Activated CD8-positive, alpha-beta memory T cell treated with anti-CD3 and anti-CD28 coated beads for 1 hour (primary cell): ENCODE data around the gene OAT.
"Not testable (repeated sequence)": the region's sequence is repeated elsewhere in the genome, so short reads cannot be mapped to it uniquely, and the experiment has no call there.

Experiments used
- DNase-seq, 2 donors: peaks; one replicate each; pipeline ENCODE4 v3.0.0-alpha.2; 2020; ENCODE audit warnings: low read depth in 1 of 2; ENCODE audit errors: extremely low read depth in 1 of 2

The OAT gene

DNA sequence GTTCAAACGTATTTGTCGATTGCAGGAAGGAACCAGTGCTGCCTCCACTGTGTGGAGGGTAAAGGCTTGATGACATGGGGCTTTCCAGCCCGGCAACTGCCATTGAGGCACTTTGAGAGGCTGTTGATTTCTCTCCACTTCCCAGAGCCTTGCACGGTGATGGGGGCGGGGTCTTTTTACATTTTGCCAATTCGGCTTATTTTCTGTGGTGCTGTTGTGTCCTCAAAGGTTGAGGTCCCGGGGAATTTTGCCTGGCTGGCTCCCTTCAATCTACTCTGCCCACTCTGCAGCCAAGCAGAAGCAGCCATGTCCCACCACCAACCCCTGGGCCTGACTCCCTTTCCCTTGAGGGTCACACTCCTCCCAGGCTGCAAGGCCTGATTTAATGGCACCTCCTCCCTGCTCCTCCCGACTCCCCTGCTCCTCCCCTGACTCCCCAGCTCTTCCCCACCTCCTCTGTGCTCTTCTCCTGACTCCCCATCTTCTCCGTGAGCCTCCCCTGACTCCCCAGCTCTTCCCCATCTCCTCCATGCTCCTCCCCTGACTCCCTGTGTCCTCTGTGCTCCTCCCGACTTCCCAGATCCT, 39.0 kb downstream of the OAT start:
- no peak for DNase-seq

GRCh38 chr10:124378881-124379471, 39.7 kb downstream of the OAT start:
- no peak for DNase-seq

DNA sequence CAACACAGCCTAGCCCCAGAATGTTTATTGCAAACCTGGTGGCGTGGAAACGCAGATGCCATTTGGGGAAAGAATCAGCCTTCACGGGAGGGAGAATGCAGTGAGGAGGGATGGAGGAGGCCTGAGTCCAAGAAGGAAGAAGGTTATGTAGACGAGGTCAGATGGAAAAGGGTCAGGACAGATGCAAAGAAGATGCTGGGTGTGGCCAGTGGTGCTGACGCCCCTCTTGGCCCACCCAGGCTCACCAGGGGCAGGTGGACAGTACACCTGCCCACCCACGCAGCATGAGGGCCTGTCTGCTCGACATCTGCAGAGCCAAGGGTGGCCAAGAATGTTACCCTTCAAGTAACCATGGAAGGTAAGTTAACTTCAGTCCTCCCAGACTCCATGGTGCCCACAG, 40.5 kb downstream of the OAT start:
- DNase-seq, result no peak

DNA sequence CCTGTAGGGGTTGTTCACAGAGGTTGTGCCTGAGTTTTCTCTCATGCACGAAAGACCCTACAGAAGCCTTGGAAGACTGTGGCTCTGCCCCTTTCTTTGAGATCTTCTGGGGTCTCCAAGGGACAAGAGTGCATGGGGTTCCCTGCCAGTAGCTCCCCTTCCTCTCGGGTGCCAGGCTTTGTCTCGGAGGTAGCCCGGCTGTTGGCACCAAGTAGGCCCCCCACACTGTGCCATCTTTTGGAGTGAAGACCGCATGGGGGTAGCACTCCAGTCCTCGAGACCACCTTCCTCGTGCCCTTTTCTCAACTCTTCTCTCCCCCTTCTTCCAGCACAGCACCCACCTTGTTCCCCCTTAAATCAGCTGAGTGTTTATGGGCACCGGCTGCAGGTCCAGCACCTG, 41.6 kb downstream of the OAT start:
- no peak for DNase-seq

GRCh38 chr10:124376411-124376810, 42.3 kb downstream of the OAT start:
- DNase-seq, result no peak

DNA sequence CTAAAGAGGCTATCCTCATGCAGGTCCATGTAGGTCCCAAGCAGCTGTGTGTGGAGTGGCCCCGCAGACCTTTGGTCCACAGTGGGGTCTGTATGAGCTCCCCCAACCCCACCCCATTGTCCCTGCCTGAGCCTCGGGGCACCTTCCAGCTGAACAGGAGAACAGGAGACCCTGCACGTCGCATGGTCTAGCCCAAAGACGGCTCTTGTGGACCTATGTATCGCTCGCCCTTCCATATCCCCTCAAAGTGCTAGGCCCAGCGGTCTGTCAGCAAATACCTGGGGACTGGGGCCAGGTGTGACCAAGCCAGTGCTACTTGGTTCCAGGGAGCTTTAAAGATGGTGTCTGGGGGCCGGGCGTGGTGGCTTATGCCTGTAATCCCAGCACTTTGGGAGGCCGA, 43.0 kb downstream of the OAT start:
- DNase-seq, result no peak

- DNase-seq, result no peak
These were observed 43.4 kb downstream of the OAT start for GRCh38 chr10:124375353-124375614.

DNA sequence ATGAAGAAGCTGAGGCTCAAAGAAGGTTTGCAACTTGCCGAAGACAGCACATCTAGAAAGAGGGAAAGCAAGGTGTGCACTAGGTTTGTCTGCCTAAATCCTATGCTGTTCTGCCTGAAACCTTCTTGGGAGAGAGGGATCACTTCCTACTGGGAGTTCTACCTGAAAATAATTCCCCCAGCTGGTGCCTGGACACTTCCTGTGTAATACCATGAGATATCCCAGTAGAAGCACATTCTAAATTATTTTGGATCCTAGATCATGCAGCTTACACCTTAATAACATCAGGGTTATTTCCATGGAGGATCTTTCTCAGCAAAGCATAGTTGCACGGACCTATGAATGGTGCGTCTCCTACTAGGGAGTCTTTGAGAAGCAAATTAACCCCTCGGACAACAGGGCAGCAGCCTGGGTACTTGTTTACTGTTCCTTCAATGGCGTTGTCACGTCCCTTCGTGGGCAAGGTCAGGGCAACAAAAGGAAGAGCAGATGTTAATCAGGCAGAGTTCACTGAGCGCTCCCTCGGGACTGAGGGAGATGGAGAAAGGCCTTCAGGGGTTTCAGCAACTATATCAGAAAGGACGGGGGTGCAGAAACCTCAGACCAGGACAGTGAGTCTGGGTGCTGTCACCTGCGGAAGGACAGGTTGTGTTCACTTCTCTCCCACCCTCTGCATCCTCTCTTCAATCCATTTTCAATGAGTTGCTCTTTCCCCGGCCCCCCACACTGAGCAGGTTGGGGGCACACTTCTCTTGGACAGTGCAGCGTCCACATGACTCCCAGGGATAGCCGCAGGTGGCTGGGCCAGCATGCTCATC, 44.0 kb downstream of the OAT start:
- DNase-seq, result no peak

- DNase-seq, result no peak
These were observed 45.8 kb downstream of the OAT start for GRCh38 chr10:124372899-124373298.

DNA sequence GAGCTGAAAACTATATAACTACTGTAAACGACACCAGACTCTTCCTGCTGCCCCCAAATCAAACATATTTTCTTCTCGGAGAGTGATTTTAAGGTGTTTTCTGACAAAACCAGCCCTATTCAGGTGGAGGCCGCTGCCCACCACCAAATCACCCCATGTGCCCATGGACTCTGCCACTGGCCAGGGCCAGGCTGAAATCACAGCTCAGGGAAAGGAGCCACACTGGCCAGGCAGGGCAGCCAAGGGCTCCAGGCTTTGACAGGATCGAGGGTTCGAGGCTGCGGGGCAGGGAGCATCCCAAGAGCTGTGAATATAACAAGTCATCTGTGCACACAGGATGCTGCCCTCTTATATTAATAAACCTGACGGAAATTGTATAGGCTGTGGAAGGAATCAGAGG, 48.3 kb downstream of the OAT start:
- no peak for DNase-seq

DNA sequence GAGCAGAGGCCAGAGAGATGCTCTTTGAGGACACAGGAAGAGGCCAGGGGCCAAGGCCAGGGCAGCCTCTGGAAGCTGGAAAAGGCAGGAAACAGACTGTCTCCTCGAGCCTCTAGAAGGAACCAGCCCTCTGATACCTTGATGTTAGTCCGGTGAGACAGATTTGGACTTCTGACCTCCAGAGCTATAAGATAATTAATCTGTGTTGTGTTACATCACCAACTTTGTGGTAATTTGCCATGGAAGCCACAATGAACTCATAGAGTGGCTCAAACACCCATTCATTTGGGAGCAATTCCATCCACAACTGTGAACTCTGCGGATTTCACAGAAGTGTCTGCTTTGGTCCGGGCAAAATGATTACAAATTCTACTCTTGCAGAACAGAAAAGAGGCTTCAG, 48.7 kb downstream of the OAT start:
- DNase-seq, result no peak

DNA sequence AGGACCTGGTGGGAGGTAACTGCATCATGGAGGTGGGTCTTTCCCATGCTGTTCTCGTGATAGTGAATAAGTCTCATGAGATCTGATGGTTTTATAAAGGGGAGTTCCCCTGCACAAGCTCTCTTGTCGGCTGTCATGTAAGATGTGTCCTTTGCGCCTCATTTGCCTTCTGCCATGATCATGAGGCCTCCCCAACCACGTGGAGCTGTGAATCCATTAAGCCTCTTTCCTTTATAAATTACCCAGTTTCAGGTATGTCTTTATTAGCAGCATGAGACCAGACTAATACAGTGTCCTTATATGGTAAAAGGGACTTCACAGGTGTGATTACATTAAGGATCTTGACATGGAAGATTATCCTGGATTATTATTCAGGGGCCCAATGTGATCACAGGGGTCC, 49.2 kb downstream of the OAT start:
- not testable (repeated sequence) for DNase-seq

GRCh38 chr10:124369066-124369465, 49.7 kb downstream of the OAT start:
- DNase-seq, result no peak

- DNase-seq, result no peak
These were observed 50.8 kb downstream of the OAT start for GRCh38 chr10:124367936-124368335.

- no peak for DNase-seq
These were observed 51.3 kb downstream of the OAT start for GRCh38 chr10:124367414-124367813.

GRCh38 chr10:124366825-124367224, 51.9 kb downstream of the OAT start:
- no peak for DNase-seq

DNA sequence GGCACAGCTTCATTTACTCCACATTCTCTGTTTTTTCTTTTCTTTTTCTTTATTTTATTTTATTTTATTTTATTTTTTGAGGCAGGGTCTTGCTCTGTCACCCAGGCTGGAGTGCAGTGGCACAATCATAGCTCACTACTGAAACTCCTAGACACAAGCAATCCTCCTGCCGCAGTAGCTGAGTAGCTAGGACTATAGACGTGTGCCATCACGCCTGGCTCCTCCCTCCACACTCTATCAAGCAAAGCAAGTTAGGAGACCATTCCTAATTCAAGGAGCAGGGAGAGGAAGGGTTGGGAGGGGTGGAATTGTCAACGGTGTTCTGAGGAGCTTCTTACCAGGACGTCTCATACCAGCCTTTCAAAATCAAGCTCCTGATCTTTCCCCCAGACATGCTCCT, 52.4 kb downstream of the OAT start:
- DNase-seq, result no peak

DNA sequence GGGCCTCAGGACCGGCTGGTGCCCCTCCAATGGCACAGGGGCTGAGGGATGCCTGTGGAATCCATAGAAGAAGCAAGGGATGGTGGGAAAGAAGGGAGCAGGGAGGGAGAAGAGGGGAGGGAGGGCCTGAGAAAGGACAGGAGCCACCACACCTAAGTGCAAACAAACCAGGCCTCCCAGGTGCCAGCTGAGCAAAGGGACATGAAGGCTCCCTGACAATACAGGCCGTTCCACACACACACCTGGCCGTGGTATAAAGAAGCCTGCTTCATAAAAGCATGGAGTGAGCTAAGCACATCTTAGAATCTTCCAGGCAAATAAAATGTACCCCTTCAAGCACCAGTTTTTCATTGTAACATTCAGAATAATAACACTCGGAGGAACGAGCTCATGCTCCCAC, 54.0 kb downstream of the OAT start:
- no peak for DNase-seq

DNA sequence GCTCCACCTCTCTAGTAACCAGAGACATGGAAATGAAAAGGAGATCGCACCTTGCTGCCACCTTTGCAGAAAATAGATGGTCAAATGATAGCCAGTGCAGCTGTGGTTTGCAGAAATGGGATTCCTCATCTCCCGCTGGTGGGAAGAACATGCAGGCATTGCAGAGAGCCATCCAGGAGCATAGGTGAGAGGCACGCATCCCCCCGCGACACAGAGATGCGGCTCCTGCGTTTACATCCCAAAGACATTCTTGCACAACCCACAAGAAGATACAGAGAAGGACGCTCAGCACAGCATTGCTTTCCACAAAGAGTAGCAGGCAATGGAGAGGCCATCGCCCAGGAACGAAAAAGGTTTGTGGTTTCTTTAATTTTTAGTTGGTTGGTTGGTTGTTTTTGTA, 56.2 kb downstream of the OAT start:
- no peak for DNase-seq

DNA sequence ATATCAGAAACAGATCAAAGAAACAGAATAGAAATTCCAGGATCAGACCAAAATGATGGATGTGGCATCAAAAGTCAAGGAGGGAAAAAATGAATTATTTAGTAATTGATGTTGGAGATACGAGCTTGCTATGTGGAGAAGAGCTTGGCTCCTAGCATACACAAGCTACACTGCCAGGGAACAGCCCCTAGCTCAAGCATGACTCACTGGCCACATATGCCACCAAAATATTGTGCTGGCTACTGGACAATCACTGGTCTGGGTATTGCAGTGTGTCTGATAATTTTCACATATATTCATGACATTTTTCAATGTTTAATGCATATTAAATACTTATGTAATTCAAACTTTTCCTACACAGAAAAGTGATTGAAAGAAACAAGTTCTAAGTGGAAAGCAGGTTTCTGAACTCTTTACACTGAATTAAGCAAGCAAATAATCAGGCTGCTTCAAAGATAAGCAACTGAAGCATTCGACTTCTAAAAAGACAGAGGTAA, 59.3 kb downstream of the OAT start:
- no peak for DNase-seq

DNA sequence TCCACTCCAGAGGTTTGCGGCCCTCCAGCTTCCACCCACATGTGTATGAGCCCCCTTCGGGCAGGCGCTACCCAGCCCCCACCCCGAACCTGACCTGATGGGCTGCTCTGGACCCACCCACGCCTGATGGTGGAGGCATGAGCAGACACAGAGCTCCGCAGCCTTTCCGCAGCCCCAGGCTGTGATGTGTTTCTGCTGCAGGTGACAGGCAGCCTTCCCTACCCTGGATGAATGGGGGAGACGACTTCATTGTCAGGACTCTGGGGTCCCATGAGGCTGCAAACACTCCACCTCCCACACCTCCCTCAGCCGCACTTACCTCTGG, 61.2 kb downstream of the OAT start:
- DNase-seq, result no peak

DNA sequence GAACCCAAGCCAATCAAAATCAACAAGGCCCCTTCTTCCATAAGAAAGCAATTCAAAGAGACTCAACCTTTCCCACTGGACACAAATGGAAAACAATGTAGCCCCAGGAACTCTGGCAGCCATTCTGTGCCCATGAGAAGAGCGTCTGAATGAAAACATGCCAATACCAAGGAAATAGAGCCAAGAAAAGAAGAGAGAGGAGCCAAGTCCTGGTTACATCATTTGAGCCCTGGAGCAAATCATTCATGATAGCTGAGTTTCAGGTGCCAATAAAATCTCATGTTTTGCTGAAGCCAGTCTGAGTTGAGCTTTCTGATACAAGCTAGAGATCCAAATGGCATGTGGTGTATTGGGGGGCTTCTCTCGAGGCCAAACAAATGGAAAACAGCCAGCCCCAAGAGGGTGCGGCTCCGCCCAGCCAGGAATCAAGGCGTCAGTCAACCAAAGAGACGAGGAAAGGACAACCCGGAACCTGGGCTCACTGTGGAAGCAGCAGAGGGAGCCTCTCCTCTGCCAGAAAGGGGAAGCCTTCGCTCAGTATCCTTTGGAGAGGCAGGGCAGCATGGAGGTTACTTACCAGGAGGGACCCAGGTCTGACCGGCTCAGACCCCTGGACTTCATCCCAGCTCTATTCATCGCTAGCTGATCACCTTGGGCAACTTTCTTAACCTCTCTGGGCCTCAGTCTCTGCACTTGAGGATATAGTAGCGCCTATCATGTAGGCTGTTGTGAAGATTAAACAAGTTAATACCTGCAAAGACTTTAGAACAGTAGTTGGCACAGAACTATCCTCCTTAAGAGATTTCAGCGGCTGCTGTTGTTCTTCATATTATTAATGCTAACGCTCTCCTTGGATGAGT, 61.8 kb downstream of the OAT start:
- DNase-seq, result no peak
